HepG2 (cell line): Measurements from ENCODE around the gene ZNF829. TPM values are rescaled to one million over a fixed set of nuclear protein-coding genes. Genes with fewer than 3 reads are reported as not detected.
A peak's percentile ranks its signal among the peaks of the same experiment; 100 is the strongest.

Source experiments
- ATF7 ChIP-seq, 2 experiments: fragments of 450-650 bp in 1 of 2; sonication (generic) in 1 of 2; formaldehyde crosslinking in 1 of 2; IDR thresholded peaks; 2 replicates each; pipeline versions ENCODE4 v1.4.0 to v1.6.1; 2016 to 2020; ENCODE audit warnings: antibody characterized with exemption in 1 of 2, mild to moderate bottlenecking in 1 of 2, missing genetic modification reagents in 1 of 2
- FOXJ3 ChIP-seq: sonication (generic); formaldehyde crosslinking; IDR thresholded peaks from 2 replicates; pipeline ENCODE4 v1.4.0; 2020; ENCODE audit warnings: missing genetic modification reagents, mild to moderate bottlenecking, borderline replicate concordance
- FOXP1 ChIP-seq, 2 experiments: fragments of 450-650 bp in 1 of 2; IDR thresholded peaks; 2 replicates each; pipeline ENCODE4 v1.6.1; 2017 to 2018; ENCODE audit warnings: antibody characterized with exemption in 1 of 2
- KDM1A ChIP-seq: IDR thresholded peaks from 2 replicates; pipeline ENCODE4 v1.6.1; 2016; ENCODE audit warnings: missing compliant biosample characterization
- PHF8 ChIP-seq: sonication (generic); formaldehyde crosslinking; IDR thresholded peaks from 2 replicates; pipeline ENCODE4 v1.5.0; 2020; ENCODE audit warnings: missing genetic modification reagents
- RFXAP ChIP-seq: sonication (generic); formaldehyde crosslinking; IDR thresholded peaks from 2 replicates; pipeline ENCODE4 v1.4.0; 2020; ENCODE audit warnings: missing genetic modification reagents, borderline replicate concordance
- SMAD1 ChIP-seq: sonication (generic); formaldehyde crosslinking; IDR thresholded peaks from 2 replicates; pipeline ENCODE4 v1.4.0; 2020; ENCODE audit warnings: missing genetic modification reagents, low read depth, mild to moderate bottlenecking, borderline replicate concordance
- STAG1 ChIP-seq: sonication (generic); formaldehyde crosslinking; IDR thresholded peaks from 2 replicates; pipeline ENCODE4 v1.4.0; 2020; ENCODE audit warnings: missing genetic modification reagents
- ZBTB7B ChIP-seq: sonication (generic); formaldehyde crosslinking; IDR thresholded peaks from 2 replicates; pipeline ENCODE4 v1.4.0; 2020; ENCODE audit warnings: missing genetic modification reagents
- ZFP82 ChIP-seq: sonication (generic); formaldehyde crosslinking; IDR thresholded peaks from 2 replicates; pipeline ENCODE4 v1.5.1; 2020; ENCODE audit warnings: mild to moderate bottlenecking, missing genetic modification reagents, borderline replicate concordance
- ZNF234 ChIP-seq: sonication (generic); formaldehyde crosslinking; conservative IDR thresholded peaks from 2 replicates; pipeline ENCODE4 v1.5.1; 2020; ENCODE audit warnings: mild to moderate bottlenecking, missing genetic modification reagents
- ZNF33B ChIP-seq: sonication (generic); formaldehyde crosslinking; IDR thresholded peaks from 2 replicates; pipeline ENCODE4 v1.5.1; 2020; ENCODE audit warnings: mild to moderate bottlenecking, missing genetic modification reagents
- ZNF431 ChIP-seq: sonication (generic); formaldehyde crosslinking; IDR thresholded peaks from 2 replicates; pipeline ENCODE4 v1.9.0; 2022; ENCODE audit warnings: missing genetic modification reagents, low read depth, mild to moderate bottlenecking, borderline replicate concordance
- ZNF562 ChIP-seq: sonication (generic); formaldehyde crosslinking; IDR thresholded peaks from 2 replicates; pipeline ENCODE4 v1.8.0; 2022; ENCODE audit warnings: missing genetic modification reagents, borderline replicate concordance
- ZNF660 ChIP-seq: sonication (generic); formaldehyde crosslinking; IDR thresholded peaks from 2 replicates; pipeline ENCODE4 v1.5.1; 2020; ENCODE audit warnings: mild to moderate bottlenecking, low read depth, missing genetic modification reagents, borderline replicate concordance
- ZNF841 ChIP-seq: sonication (generic); formaldehyde crosslinking; IDR thresholded peaks from 2 replicates; pipeline ENCODE4 v1.8.1; 2023; ENCODE audit warnings: missing genetic modification reagents, borderline replicate concordance
- polyA plus RNA-seq, 8 experiments: library from polyadenylated mRNA; depleted of rRNA in 3 of 8; stranded (reverse) in 7 of 8; unstranded in 1 of 8; fragments of >200 nt; fragmentation: Illumina TruSeq in 4 of 8; extraction: Trizol in 4 of 8; gene quantifications; 2 replicates each; pipeline versions ENCODE4 v1.2.1 to v1.2.3, GENCODE V29; 2011 to 2016; ENCODE audit warnings: low read depth in 4 of 8, missing spikeins in 1 of 8, mixed read lengths in 1 of 8; ENCODE audit not compliant: insufficient read depth in 1 of 8
- total RNA-seq, 5 experiments: library from RNA; depleted of rRNA; stranded (reverse); fragments of >200 nt; fragmentation: Illumina TruSeq; extraction: Trizol; gene quantifications; 2 replicates each; pipeline ENCODE4 v1.2.3, GENCODE V29; 2016; ENCODE audit warnings: low read depth in 1 of 5
- TF ChIP-seq, protein P1 (sequence below): sonication (generic); formaldehyde crosslinking; IDR thresholded peaks from 2 replicates; pipeline ENCODE4 v1.8.1; 2023; ENCODE audit warnings: mild to moderate bottlenecking, missing genetic modification reagents, borderline replicate concordance
- TF ChIP-seq, protein P2 (sequence below): sonication (generic); formaldehyde crosslinking; IDR thresholded peaks from 2 replicates; pipeline ENCODE4 v1.5.0; 2020; ENCODE audit warnings: mild to moderate bottlenecking, low read depth, missing genetic modification reagents, borderline replicate concordance
- TF ChIP-seq, protein P3 (sequence below): sonication (generic); formaldehyde crosslinking; IDR thresholded peaks from 2 replicates; pipeline ENCODE4 v1.5.0; 2020; ENCODE audit warnings: missing genetic modification reagents
- TF ChIP-seq, protein P4 (sequence below): sonication (generic); formaldehyde crosslinking; IDR thresholded peaks from 2 replicates; pipeline ENCODE4 v1.5.0; 2020; ENCODE audit warnings: mild to moderate bottlenecking, missing genetic modification reagents, borderline replicate concordance

Gene ZNF829
- total and polyA plus RNA-seq, 2 of the 13 experiments (the other 11 are each of a cell fraction or from before 2014, with no cell fraction given) = 0.15 to 0.86 TPM

DNA sequence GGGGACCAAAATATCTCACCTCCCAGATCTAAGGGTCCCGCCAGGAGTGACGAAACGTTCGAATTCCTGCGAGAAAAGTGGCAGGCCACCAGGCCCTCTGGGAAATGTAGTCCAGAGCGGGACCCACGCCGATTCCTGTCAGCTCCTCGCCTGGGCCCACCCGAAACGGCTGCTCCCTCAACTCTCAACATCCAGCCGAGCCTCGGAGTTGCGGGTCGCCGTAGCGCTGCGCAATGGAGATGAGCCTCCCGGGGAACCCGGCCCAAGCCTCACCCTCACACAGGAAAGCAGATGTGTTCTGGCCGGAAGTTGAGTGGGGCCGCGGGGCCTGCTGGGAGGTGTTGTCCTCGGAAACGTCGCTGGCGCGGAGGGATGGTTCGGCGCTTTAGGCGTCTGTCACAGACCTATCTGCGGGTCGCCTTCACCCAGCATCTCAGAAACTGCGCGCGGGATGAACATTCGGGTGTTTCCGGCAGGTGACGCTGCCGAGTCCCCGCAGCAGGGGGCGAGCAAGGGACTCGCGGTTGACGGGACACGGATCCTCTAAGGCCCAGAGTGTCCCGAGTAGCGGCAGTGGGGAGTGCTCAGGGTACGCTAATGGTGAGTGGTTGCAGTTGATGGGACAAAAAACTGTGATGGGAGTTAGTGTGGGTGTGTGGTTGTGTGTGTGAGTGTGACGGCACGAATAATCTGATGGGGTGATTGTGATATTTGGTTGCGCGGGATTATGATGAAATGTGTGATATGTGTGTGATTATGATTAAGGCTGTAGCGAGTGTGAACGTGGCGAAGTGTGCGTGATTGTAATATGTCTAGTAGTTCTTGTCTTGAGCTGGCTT, at the start of gene ZNF829, which contains the start of gene ZNF568 (continued):
- TF ChIP-seq FOXP1 (IDR thresholded peaks at IDR 0.05) = no peak
- TF ChIP-seq FOXP1 (CRISPR knock-in tag; IDR thresholded peaks at IDR 0.05) = no peak
- no peak for TF ChIP-seq ZNF431
- no peak; the same call in 1 of the 2 replicates for TF ChIP-seq FOXJ3
- TF ChIP-seq ZNF234 = no peak
- TF ChIP-seq, protein P1, sequence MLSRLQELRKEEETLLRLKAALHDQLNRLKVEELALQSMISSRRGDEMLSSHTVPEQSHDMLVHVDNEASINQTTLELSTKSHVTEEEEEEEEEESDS (CRISPR knock-in tag) = no peak
- TF ChIP-seq STAG1 (CRISPR knock-in tag) = peak; percentile 29
- no peak for TF ChIP-seq ZNF33B (CRISPR knock-in tag)
- TF ChIP-seq RFXAP (CRISPR knock-in tag) = 0 out of 2 replicates have a peak, but pooled peaks have one; percentile 25
- TF ChIP-seq, protein P2, sequence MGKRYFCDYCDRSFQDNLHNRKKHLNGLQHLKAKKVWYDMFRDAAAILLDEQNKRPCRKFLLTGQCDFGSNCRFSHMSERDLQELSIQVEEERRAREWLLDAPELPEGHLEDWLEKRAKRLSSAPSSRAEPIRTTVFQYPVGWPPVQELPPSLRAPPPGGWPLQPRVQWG = no peak
- no peak for TF ChIP-seq ZBTB7B (CRISPR knock-in tag)
- TF ChIP-seq SMAD1 = no peak
- TF ChIP-seq ZFP82 (CRISPR knock-in tag) = no peak
- TF ChIP-seq ZNF562 (CRISPR knock-in tag) = no peak
- TF ChIP-seq, protein P3, sequence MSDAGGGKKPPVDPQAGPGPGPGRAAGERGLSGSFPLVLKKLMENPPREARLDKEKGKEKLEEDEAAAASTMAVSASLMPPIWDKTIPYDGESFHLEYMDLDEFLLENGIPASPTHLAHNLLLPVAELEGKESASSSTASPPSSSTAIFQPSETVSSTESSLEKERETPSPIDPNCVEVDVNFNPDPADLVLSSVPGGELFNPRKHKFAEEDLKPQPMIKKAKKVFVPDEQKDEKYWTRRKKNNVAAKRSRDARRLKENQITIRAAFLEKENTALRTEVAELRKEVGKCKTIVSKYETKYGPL (CRISPR knock-in tag) = no peak
- TF ChIP-seq, protein P4, sequence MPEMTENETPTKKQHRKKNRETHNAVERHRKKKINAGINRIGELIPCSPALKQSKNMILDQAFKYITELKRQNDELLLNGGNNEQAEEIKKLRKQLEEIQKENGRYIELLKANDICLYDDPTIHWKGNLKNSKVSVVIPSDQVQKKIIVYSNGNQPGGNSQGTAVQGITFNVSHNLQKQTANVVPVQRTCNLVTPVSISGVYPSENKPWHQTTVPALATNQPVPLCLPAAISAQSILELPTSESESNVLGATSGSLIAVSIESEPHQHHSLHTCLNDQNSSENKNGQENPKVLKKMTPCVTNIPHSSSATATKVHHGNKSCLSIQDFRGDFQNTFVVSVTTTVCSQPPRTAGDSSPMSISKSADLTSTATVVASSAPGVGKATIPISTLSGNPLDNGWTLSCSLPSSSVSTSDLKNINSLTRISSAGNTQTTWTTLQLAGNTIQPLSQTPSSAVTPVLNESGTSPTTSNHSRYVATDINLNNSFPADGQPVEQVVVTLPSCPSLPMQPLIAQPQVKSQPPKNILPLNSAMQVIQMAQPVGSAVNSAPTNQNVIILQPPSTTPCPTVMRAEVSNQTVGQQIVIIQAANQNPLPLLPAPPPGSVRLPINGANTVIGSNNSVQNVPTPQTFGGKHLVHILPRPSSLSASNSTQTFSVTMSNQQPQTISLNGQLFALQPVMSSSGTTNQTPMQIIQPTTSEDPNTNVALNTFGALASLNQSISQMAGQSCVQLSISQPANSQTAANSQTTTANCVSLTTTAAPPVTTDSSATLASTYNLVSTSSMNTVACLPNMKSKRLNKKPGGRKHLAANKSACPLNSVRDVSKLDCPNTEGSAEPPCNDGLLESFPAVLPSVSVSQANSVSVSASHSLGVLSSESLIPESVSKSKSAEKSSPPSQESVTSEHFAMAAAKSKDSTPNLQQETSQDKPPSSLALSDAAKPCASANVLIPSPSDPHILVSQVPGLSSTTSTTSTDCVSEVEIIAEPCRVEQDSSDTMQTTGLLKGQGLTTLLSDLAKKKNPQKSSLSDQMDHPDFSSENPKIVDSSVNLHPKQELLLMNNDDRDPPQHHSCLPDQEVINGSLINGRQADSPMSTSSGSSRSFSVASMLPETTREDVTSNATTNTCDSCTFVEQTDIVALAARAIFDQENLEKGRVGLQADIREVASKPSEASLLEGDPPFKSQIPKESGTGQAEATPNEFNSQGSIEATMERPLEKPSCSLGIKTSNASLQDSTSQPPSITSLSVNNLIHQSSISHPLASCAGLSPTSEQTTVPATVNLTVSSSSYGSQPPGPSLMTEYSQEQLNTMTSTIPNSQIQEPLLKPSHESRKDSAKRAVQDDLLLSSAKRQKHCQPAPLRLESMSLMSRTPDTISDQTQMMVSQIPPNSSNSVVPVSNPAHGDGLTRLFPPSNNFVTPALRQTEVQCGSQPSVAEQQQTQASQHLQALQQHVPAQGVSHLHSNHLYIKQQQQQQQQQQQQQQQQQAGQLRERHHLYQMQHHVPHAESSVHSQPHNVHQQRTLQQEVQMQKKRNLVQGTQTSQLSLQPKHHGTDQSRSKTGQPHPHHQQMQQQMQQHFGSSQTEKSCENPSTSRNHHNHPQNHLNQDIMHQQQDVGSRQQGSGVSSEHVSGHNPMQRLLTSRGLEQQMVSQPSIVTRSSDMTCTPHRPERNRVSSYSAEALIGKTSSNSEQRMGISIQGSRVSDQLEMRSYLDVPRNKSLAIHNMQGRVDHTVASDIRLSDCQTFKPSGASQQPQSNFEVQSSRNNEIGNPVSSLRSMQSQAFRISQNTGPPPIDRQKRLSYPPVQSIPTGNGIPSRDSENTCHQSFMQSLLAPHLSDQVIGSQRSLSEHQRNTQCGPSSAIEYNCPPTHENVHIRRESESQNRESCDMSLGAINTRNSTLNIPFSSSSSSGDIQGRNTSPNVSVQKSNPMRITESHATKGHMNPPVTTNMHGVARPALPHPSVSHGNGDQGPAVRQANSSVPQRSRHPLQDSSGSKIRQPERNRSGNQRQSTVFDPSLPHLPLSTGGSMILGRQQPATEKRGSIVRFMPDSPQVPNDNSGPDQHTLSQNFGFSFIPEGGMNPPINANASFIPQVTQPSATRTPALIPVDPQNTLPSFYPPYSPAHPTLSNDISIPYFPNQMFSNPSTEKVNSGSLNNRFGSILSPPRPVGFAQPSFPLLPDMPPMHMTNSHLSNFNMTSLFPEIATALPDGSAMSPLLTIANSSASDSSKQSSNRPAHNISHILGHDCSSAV (CRISPR knock-in tag) = no peak
- TF ChIP-seq PHF8 = peak; percentile 80
- peak; percentile 41 for TF ChIP-seq ATF7 (IDR thresholded peaks at IDR 0.05)
- TF ChIP-seq ATF7 (CRISPR knock-in tag; IDR thresholded peaks at IDR 0.05) = no peak
- TF ChIP-seq ZNF660 (CRISPR knock-in tag) = no peak
- no peak for TF ChIP-seq ZNF841
- no peak for TF ChIP-seq KDM1A
